Endothelial cell of umbilical vein (primary cell): ENCODE data around the gene GUF1. TPM values are rescaled to one million over a fixed set of nuclear protein-coding genes. Genes with fewer than 3 reads are reported as not detected.

Experiments
- BruUV-seq: library from RNA; stranded (reverse); fragments of 400-500 nt; replicated peaks from 2 replicates; lab custom pipeline; 2021; lab: Mats Ljungman, UMichigan
- CTCF ChIA-PET: fragments of 300-600, 350-600 bp; sonication (Branson Sonifier 250); formaldehyde crosslinking; loops from one replicate; lab custom pipeline; 2021; ENCODE audit warnings: antibody characterized with exemption, inconsistent platforms; lab: Charles Lee
- POLR2A ChIA-PET: fragments of 300-600, 350-600 bp; sonication (Branson Sonifier 250); formaldehyde crosslinking; loops from one replicate; lab custom pipeline; 2021; ENCODE audit warnings: antibody characterized with exemption, inconsistent platforms; lab: Charles Lee
- DNase-seq: peaks from one replicate; pipeline ENCODE4 v3.0.0-alpha.2; 2011; ENCODE audit warnings: low read depth, low spot score
- FAIRE-seq: peaks from 2 replicates; lab custom pipeline; 2011; peaks lifted over from hg19 to GRCh38; lab: Jason Lieb, UNC
- H2AFZ ChIP-seq: 2 replicates; pipeline ENCODE4 v1.6.0; 2012; ENCODE audit warnings: low read depth, low read length, control low read depth, inconsistent platforms
- H3K27ac ChIP-seq: 2 replicates; pipeline ENCODE4 v1.5.1; 2011; ENCODE audit warnings: low read depth, mild to moderate bottlenecking, control low read depth, low read length, moderate library complexity; ENCODE audit not compliant: insufficient read depth
- H3K27me3 ChIP-seq, 2 experiments: 2 replicates each; pipeline versions ENCODE4 v1.6.0 to v1.6.1; 2011; ENCODE audit warnings: low read length in 2 of 2, mixed read lengths in 1 of 2; ENCODE audit not compliant: control insufficient read depth in 2 of 2, insufficient read depth in 2 of 2
- H3K36me3 ChIP-seq, 2 experiments: 2 replicates in 1 of 2; 3 replicates in 1 of 2; pipeline ENCODE4 v1.5.1; 2011; ENCODE audit warnings: low read length in 2 of 2, mild to moderate bottlenecking in 1 of 2, moderate library complexity in 1 of 2; ENCODE audit not compliant: control insufficient read depth in 2 of 2, insufficient read depth in 2 of 2; ENCODE audit errors: extremely low read depth in 1 of 2
- H3K4me1 ChIP-seq: 3 replicates; pipeline ENCODE4 v1.5.1; 2011; ENCODE audit warnings: mild to moderate bottlenecking, low read length; ENCODE audit not compliant: control insufficient read depth, insufficient read depth; ENCODE audit errors: extremely low read depth
- H3K4me2 ChIP-seq: 2 replicates; pipeline ENCODE4 v1.6.1; 2011; ENCODE audit warnings: low read length, control low read depth, mixed read lengths; ENCODE audit not compliant: insufficient read depth
- H3K4me3 ChIP-seq, 3 experiments: fragments of 200-600 bp in 1 of 3; sonication (generic), shearing (Covaris generic) in 1 of 3; replicated peaks in 1 of 3; 2 replicates each; pipeline ENCODE4 v1.5.1; 2011 to 2016; ENCODE audit warnings: control low read depth in 3 of 3, low read length in 3 of 3, mild to moderate bottlenecking in 2 of 3, inconsistent platforms in 1 of 3, low read depth in 1 of 3, moderate library complexity in 1 of 3; ENCODE audit not compliant: insufficient read depth in 1 of 3
- H3K79me2 ChIP-seq: 2 replicates; pipeline ENCODE4 v1.6.0; 2012; ENCODE audit warnings: low read length, inconsistent platforms; ENCODE audit not compliant: control insufficient read depth, insufficient read depth
- H3K9ac ChIP-seq: replicated peaks from 2 replicates; pipeline ENCODE3; 2011; ENCODE audit warnings: low read length, control low read depth; ENCODE audit not compliant: insufficient read depth; ENCODE audit errors: extremely low read depth
- H3K9me1 ChIP-seq: replicated peaks from 3 replicates; pipeline ENCODE4 v1.6.0; 2011; ENCODE audit warnings: mild to moderate bottlenecking, low read length; ENCODE audit not compliant: control insufficient read depth, insufficient read depth; ENCODE audit errors: extremely low read depth
- H3K9me3 ChIP-seq: replicated peaks from 2 replicates; pipeline ENCODE4 v1.5.1; 2012; ENCODE audit warnings: low read length, inconsistent platforms; ENCODE audit not compliant: control insufficient read depth, insufficient read depth
- H4K20me1 ChIP-seq: replicated peaks from 2 replicates; pipeline ENCODE3; 2011; ENCODE audit warnings: mild to moderate bottlenecking, low read length; ENCODE audit not compliant: control insufficient read depth, insufficient read depth; ENCODE audit errors: extremely low read depth
- EZH2 ChIP-seq: IDR thresholded peaks from 2 replicates; pipeline ENCODE4 v1.6.1; 2012; ENCODE audit warnings: borderline replicate concordance, low read depth, mild to moderate bottlenecking, moderate library complexity, low read length, inconsistent platforms; ENCODE audit not compliant: severe bottlenecking
- FOS ChIP-seq: IDR thresholded peaks from 2 replicates; pipeline ENCODE4 v1.6.1; 2011; ENCODE audit warnings: mild to moderate bottlenecking, low read length, moderate library complexity, borderline replicate concordance; ENCODE audit not compliant: insufficient read depth
- GATA2 ChIP-seq: IDR thresholded peaks from 2 replicates; pipeline ENCODE4 v1.7.0; 2011; ENCODE audit warnings: low read depth, mild to moderate bottlenecking, moderate library complexity, mixed read lengths, low read length; ENCODE audit not compliant: insufficient read length, insufficient read depth
- JUN ChIP-seq: IDR thresholded peaks from 2 replicates; pipeline ENCODE4 v1.6.1; 2011; ENCODE audit warnings: borderline replicate concordance, low read depth; ENCODE audit not compliant: insufficient read length, insufficient read depth
- MYC ChIP-seq: IDR thresholded peaks from one replicate; pipeline ENCODE4 v1.6.1; 2011; ENCODE audit warnings: mild to moderate bottlenecking, low read depth, low read length
- POLR2A ChIP-seq: IDR thresholded peaks from 2 replicates; pipeline ENCODE4 v1.6.1; 2012; ENCODE audit warnings: low read depth, mild to moderate bottlenecking, control low read depth, low read length
- POLR2AphosphoS5 ChIP-seq: IDR thresholded peaks from 2 replicates; pipeline ENCODE4 v1.6.1; 2012; ENCODE audit warnings: low read depth, mild to moderate bottlenecking, control low read depth, low read length, moderate library complexity; ENCODE audit not compliant: insufficient read depth
- dilution Hi-C: fragments of 300-500 bp; cut with MboI; formaldehyde crosslinking; loops from one replicate; pipeline ENCODE4 v1.15.0; 2019; ENCODE audit warnings: low sequenced_read_pairs; ENCODE audit not compliant: extremely low pct_ligation_motif_present
- intact Hi-C: fragments of 100-400 bp; cut with micrococcal nuclease; formaldehyde crosslinking; loops from one replicate; pipeline ENCODE4 v1.10.0; 2022
- polyA plus RNA-seq, 4 experiments: library from polyadenylated mRNA; depleted of rRNA in 3 of 4; stranded (reverse) in 3 of 4; unstranded in 1 of 4; fragments of >200 nt; gene quantifications; 2 replicates each; pipeline versions ENCODE4 v1.2.1 to v1.2.3, GENCODE V29; 2011 to 2012; ENCODE audit warnings: missing spikeins in 1 of 4
- total RNA-seq: library from RNA; stranded (reverse); gene quantifications from 2 replicates; pipeline ENCODE4 v1.2.3, GENCODE V29; 2021
- TF ChIP-seq, protein P1 (sequence below): IDR thresholded peaks from 2 replicates; pipeline ENCODE4 v1.6.1; 2011; ENCODE audit not compliant: insufficient read depth, insufficient read length
- TF ChIP-seq, protein P2 (sequence below), 2 donors: IDR thresholded peaks; 1 replicate in 1 of 2; 2 replicates in 1 of 2; pipeline ENCODE4 v1.5.1; 2011; ENCODE audit warnings: low read length in 2 of 2, mild to moderate bottlenecking in 2 of 2, moderate library complexity in 2 of 2, control low read depth in 1 of 2, inconsistent platforms in 1 of 2, low read depth in 1 of 2; ENCODE audit not compliant: insufficient read depth in 1 of 2; ENCODE audit errors: extremely low read depth in 1 of 2

The GUF1 gene
- total and polyA plus RNA-seq, 2 donors (not counting 3 experiments of a cell fraction or from before 2014, with no cell fraction given), result 5.4 to 19.9 TPM

GRCh38 chr4:44725726-44726037, 47.5 kb downstream of the GUF1 start:
- Histone ChIP-seq H3K9me1 (no peaks in the 10 kb centered on the region), H4K20me1 (no peaks in the 10 kb centered on the region), H3K27me3 (no peaks in the 10 kb centered on the region), H3K9me3 (no peaks in the 10 kb centered on the region), H3K4me3 (peak overlapping the region; percentile 57 to 89 (median 69)), H3K4me1 (peaks cover 15% of the 10 kb centered on the region), H3K36me3 (no peaks in the 10 kb centered on the region), H3K79me2 (peaks cover 27% of the 10 kb centered on the region), H3K4me2 (peak overlapping the region; percentile 99), H3K27ac (peak overlapping the region; percentile 4), H3K9ac (peak overlapping the region; percentile 53), H2AFZ (peak overlapping the region; percentile 97)
- BruUV-seq, result no TSS peak
- CTCF ChIA-PET, result interaction anchor here (1.7 kb wide), 1 partner anchor 47 kb away, joined by 7 read pairs; the partner anchor contains the start of gene GUF1
- POLR2A ChIA-PET, result no interaction called here
- FAIRE-seq, result no peak
- dilution Hi-C loops (no loop called here), intact Hi-C loops (loop anchor here (1.0 to 10.0 kb wide), 2 partner anchors 47 to 281 kb away; partner anchors contain the start of genes GUF1 and KCTD8)
- no peak for DNase-seq
- TF ChIP-seq FOS (no peak), POLR2AphosphoS5 (no peak), JUN (no peak), EZH2 (no peak), MYC (no peak), GATA2 (no peak), POLR2A (no peak)
- TF ChIP-seq, protein P1, sequence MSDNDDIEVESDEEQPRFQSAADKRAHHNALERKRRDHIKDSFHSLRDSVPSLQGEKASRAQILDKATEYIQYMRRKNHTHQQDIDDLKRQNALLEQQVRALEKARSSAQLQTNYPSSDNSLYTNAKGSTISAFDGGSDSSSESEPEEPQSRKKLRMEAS, result no peak
- TF ChIP-seq, protein P2, sequence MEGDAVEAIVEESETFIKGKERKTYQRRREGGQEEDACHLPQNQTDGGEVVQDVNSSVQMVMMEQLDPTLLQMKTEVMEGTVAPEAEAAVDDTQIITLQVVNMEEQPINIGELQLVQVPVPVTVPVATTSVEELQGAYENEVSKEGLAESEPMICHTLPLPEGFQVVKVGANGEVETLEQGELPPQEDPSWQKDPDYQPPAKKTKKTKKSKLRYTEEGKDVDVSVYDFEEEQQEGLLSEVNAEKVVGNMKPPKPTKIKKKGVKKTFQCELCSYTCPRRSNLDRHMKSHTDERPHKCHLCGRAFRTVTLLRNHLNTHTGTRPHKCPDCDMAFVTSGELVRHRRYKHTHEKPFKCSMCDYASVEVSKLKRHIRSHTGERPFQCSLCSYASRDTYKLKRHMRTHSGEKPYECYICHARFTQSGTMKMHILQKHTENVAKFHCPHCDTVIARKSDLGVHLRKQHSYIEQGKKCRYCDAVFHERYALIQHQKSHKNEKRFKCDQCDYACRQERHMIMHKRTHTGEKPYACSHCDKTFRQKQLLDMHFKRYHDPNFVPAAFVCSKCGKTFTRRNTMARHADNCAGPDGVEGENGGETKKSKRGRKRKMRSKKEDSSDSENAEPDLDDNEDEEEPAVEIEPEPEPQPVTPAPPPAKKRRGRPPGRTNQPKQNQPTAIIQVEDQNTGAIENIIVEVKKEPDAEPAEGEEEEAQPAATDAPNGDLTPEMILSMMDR (IDR thresholded peaks at IDR 0.05; ENCODE audit: extremely low read depth in 1 of 2, insufficient read depth in 1 of 2, low read depth in 1 of 2, low read length in 2 of 2), result no peak
